Mesenchymal stem cell (in vitro differentiated cells and primary cell): Measurements from ENCODE around the gene SCN2A.
"Not testable (repeated sequence)": the region's sequence is repeated elsewhere in the genome, so short reads cannot be mapped to it uniquely, and the experiment has no call there.

Experiments
- DNase-seq: peaks from one replicate; pipeline ENCODE4 v3.0.0-alpha.2; 2013
- H2AFZ ChIP-seq: one replicate; pipeline ENCODE4 v1.6.1; 2013; ENCODE audit warnings: low read depth, mild to moderate bottlenecking, control low read depth, inconsistent platforms, low read length, moderate library complexity
- H2AK5ac ChIP-seq: 2 replicates; pipeline ENCODE4 v1.6.1; 2013; ENCODE audit warnings: low read length, moderate library complexity, mild to moderate bottlenecking, inconsistent platforms; ENCODE audit not compliant: severe bottlenecking
- H2BK120ac ChIP-seq: one replicate; pipeline ENCODE4 v1.6.1; 2013; ENCODE audit warnings: low read depth, mild to moderate bottlenecking, inconsistent platforms, low read length, moderate library complexity
- H2BK12ac ChIP-seq, 2 experiments: one replicate each; pipeline ENCODE4 v1.6.1; 2013; ENCODE audit warnings: inconsistent platforms in 2 of 2, low read length in 2 of 2, mild to moderate bottlenecking in 2 of 2, moderate library complexity in 2 of 2, control low read depth in 1 of 2
- H2BK15ac ChIP-seq: one replicate; pipeline ENCODE4 v1.6.1; 2013; ENCODE audit warnings: mild to moderate bottlenecking, low read depth, inconsistent platforms; ENCODE audit not compliant: poor library complexity, severe bottlenecking
- H2BK5ac ChIP-seq: 2 replicates; pipeline ENCODE4 v1.6.1; 2013; ENCODE audit warnings: low read depth, mild to moderate bottlenecking, low read length, control low read depth, inconsistent platforms; ENCODE audit not compliant: poor library complexity, severe bottlenecking
- H3K14ac ChIP-seq, 2 experiments: one replicate each; pipeline ENCODE4 v1.6.1; 2013; ENCODE audit warnings: inconsistent platforms in 2 of 2, low read length in 2 of 2, control low read depth in 1 of 2, mild to moderate bottlenecking in 1 of 2, moderate library complexity in 1 of 2
- H3K18ac ChIP-seq, 2 experiments: one replicate each; pipeline ENCODE4 v1.6.1; 2013; ENCODE audit warnings: inconsistent platforms in 2 of 2, low read length in 2 of 2, control low read depth in 1 of 2, low read depth in 1 of 2, mild to moderate bottlenecking in 1 of 2
- H3K23ac ChIP-seq, 2 experiments: one replicate each; pipeline ENCODE4 v1.6.1; 2013; ENCODE audit warnings: inconsistent platforms in 2 of 2, low read length in 2 of 2, mild to moderate bottlenecking in 2 of 2, moderate library complexity in 2 of 2, control low read depth in 1 of 2
- H3K27ac ChIP-seq: 2 replicates; pipeline ENCODE4 v1.5.1; 2013; ENCODE audit warnings: mild to moderate bottlenecking, moderate library complexity, low read length, control low read depth, inconsistent platforms; ENCODE audit not compliant: poor library complexity, severe bottlenecking
- H3K27me3 ChIP-seq, 2 experiments: 2 replicates each; pipeline versions ENCODE4 v1.6.1 to v1.7.0; 2013; ENCODE audit warnings: low read length in 2 of 2, mild to moderate bottlenecking in 2 of 2, moderate library complexity in 2 of 2, control low read depth in 1 of 2, inconsistent platforms in 1 of 2; ENCODE audit not compliant: control insufficient read depth in 1 of 2, insufficient read depth in 1 of 2
- H3K36me3 ChIP-seq, 2 experiments: 2 replicates each; pipeline versions ENCODE4 v1.6.1 to v1.7.0; 2013; ENCODE audit warnings: low read length in 2 of 2, control low read depth in 1 of 2, inconsistent platforms in 1 of 2, low read depth in 1 of 2, mild to moderate bottlenecking in 1 of 2; ENCODE audit not compliant: insufficient read depth in 2 of 2, control insufficient read depth in 1 of 2
- H3K4ac ChIP-seq, 2 experiments: one replicate each; pipeline ENCODE4 v1.6.1; 2013; ENCODE audit warnings: inconsistent platforms in 2 of 2, low read length in 2 of 2, mild to moderate bottlenecking in 2 of 2, moderate library complexity in 2 of 2, control low read depth in 1 of 2, low read depth in 1 of 2
- H3K4me1 ChIP-seq: 2 replicates; pipeline ENCODE4 v1.6.1; 2013; ENCODE audit warnings: low read depth, low read length, control low read depth; ENCODE audit not compliant: control insufficient read depth, insufficient read depth
- H3K4me2 ChIP-seq: 2 replicates; pipeline ENCODE4 v1.6.1; 2013; ENCODE audit warnings: low read length, mild to moderate bottlenecking, inconsistent platforms; ENCODE audit not compliant: poor library complexity, severe bottlenecking
- H3K4me3 ChIP-seq, 2 experiments: 2 replicates each; pipeline versions ENCODE4 v1.5.1 to v1.7.0; 2013; ENCODE audit warnings: low read length in 2 of 2, mild to moderate bottlenecking in 2 of 2, control low read depth in 1 of 2, low read depth in 1 of 2; ENCODE audit not compliant: insufficient read depth in 1 of 2
- H3K79me1 ChIP-seq: replicated peaks from 2 replicates; pipeline ENCODE4 v1.6.1; 2013; ENCODE audit warnings: mild to moderate bottlenecking, control low read depth, low read length, inconsistent platforms; ENCODE audit not compliant: poor library complexity, severe bottlenecking
- H3K9ac ChIP-seq: 2 replicates; pipeline ENCODE4 v1.7.0; 2013; ENCODE audit warnings: mild to moderate bottlenecking, low read length, moderate library complexity
- H3K9me3 ChIP-seq: 2 replicates; pipeline ENCODE4 v1.7.0; 2013; ENCODE audit warnings: mild to moderate bottlenecking, low read length; ENCODE audit not compliant: control insufficient read depth
- H4K8ac ChIP-seq: one replicate; pipeline ENCODE4 v1.6.1; 2013; ENCODE audit warnings: inconsistent platforms, mild to moderate bottlenecking, low read length, moderate library complexity
- H4K91ac ChIP-seq: one replicate; pipeline ENCODE4 v1.6.1; 2013; ENCODE audit warnings: mild to moderate bottlenecking, low read length, inconsistent platforms
- WGBS: methylation state at CpG from one replicate; pipeline ENCODE4 v1.1.7; 2013; ENCODE audit warnings: mixed read lengths; 5-methylcytosine and 5-hydroxymethylcytosine counted together

Gene SCN2A

GRCh38 chr2:165328272-165328671 is 89.1 kb downstream of the SCN2A start:
- H3K4me2 ChIP-seq: no peak overlapping the region
- no peak overlapping the region for H2AK5ac ChIP-seq
- peaks cover 1 to 25% of the 10 kb centered on the region in 2 experiments for H3K36me3 ChIP-seq
- no peaks in the 10 kb centered on the region for H3K9me3 ChIP-seq
- no peak overlapping the region for H2BK12ac ChIP-seq
- no peaks in the 10 kb centered on the region for H3K4me1 ChIP-seq
- no peak overlapping the region for H3K14ac ChIP-seq
- H3K18ac ChIP-seq: no peak overlapping the region
- H4K8ac ChIP-seq: no peak overlapping the region
- no peak overlapping the region for H4K91ac ChIP-seq
- peak overlapping the region; percentile 42 for H2AFZ ChIP-seq
- H3K79me1 ChIP-seq: no peaks in the 10 kb centered on the region
- no peak for DNase-seq
- H3K9ac ChIP-seq: no peak overlapping the region
- H2BK15ac ChIP-seq: no peak overlapping the region
- H3K4me3 ChIP-seq: no peak overlapping the region
- no peak overlapping the region for H3K4ac ChIP-seq
- no peak overlapping the region for H2BK120ac ChIP-seq
- WGBS: 95% methylated on average over 5 of the region's 5 CpGs
- no peak overlapping the region for H2BK5ac ChIP-seq
- no peak overlapping the region for H3K23ac ChIP-seq
- H3K27me3 ChIP-seq: no peaks in the 10 kb centered on the region
- H3K27ac ChIP-seq: no peak overlapping the region

- peaks cover 2 to 12% of the 10 kb centered on the region in 2 experiments for H3K36me3 ChIP-seq
- H3K4ac ChIP-seq, H3K9me3 ChIP-seq, H2BK5ac ChIP-seq, H3K4me2 ChIP-seq, H3K18ac ChIP-seq, H3K27me3 ChIP-seq, H3K4me1 ChIP-seq, H3K9ac ChIP-seq, H3K27ac ChIP-seq, H4K91ac ChIP-seq, H3K79me1 ChIP-seq, H2AFZ ChIP-seq, H2AK5ac ChIP-seq, H2BK15ac ChIP-seq, H4K8ac ChIP-seq, H3K4me3 ChIP-seq, H3K23ac ChIP-seq, H2BK12ac ChIP-seq, H3K14ac ChIP-seq, H2BK120ac ChIP-seq, DNase-seq: not testable (repeated sequence)
- WGBS: 85% methylated on average over 2 of the region's 2 CpGs
Measured at GRCh38 chr2:165344276-165344675, 105.1 kb downstream of the SCN2A start.

GRCh38 chr2:165348441-165348840 is 109.2 kb downstream of the SCN2A start:
- H4K8ac ChIP-seq: no peak overlapping the region
- no peak overlapping the region for H4K91ac ChIP-seq
- no peak overlapping the region for H2BK12ac ChIP-seq
- H3K18ac ChIP-seq: no peak overlapping the region
- no peaks in the 10 kb centered on the region for H3K9me3 ChIP-seq
- no peak overlapping the region for H2AFZ ChIP-seq
- peak; percentile 24 for DNase-seq
- no peak overlapping the region for H3K23ac ChIP-seq
- no peak overlapping the region for H3K4me3 ChIP-seq
- H2AK5ac ChIP-seq: no peak overlapping the region
- no peak overlapping the region for H2BK120ac ChIP-seq
- WGBS: 72% methylated on average over 1 of the region's 1 CpG
- no peak overlapping the region for H3K4me2 ChIP-seq
- peaks cover 2 to 8% of the 10 kb centered on the region in 2 experiments for H3K36me3 ChIP-seq
- no peaks in the 10 kb centered on the region for H3K4me1 ChIP-seq
- H2BK15ac ChIP-seq: no peak overlapping the region
- no peak overlapping the region for H3K27ac ChIP-seq
- no peak overlapping the region for H3K9ac ChIP-seq
- no peaks in the 10 kb centered on the region for H3K79me1 ChIP-seq
- no peak overlapping the region for H3K4ac ChIP-seq
- H3K14ac ChIP-seq: no peak overlapping the region
- H3K27me3 ChIP-seq: no peaks in the 10 kb centered on the region
- no peak overlapping the region for H2BK5ac ChIP-seq

GRCh38 chr2:165349181-165349580 is 110.0 kb downstream of the SCN2A start:
- H3K9ac ChIP-seq: no peak overlapping the region
- no peak overlapping the region for H3K4me2 ChIP-seq
- no peak overlapping the region for H2AK5ac ChIP-seq
- no peak overlapping the region for H3K14ac ChIP-seq
- peaks cover 2 to 11% of the 10 kb centered on the region in 2 experiments for H3K36me3 ChIP-seq
- H2BK15ac ChIP-seq: no peak overlapping the region
- H2BK120ac ChIP-seq: no peak overlapping the region
- H3K27ac ChIP-seq: no peak overlapping the region
- no peaks in the 10 kb centered on the region for H3K27me3 ChIP-seq
- H4K91ac ChIP-seq: no peak overlapping the region
- no peak overlapping the region for H4K8ac ChIP-seq
- H2BK12ac ChIP-seq: no peak overlapping the region
- H2BK5ac ChIP-seq: no peak overlapping the region
- no peak overlapping the region for H3K23ac ChIP-seq
- no peaks in the 10 kb centered on the region for H3K9me3 ChIP-seq
- H3K4ac ChIP-seq: no peak overlapping the region
- H3K4me1 ChIP-seq: no peaks in the 10 kb centered on the region
- 78% methylated on average over 1 of the region's 2 CpGs for WGBS
- no peaks in the 10 kb centered on the region for H3K79me1 ChIP-seq
- H3K18ac ChIP-seq: no peak overlapping the region
- DNase-seq: no peak
- H2AFZ ChIP-seq: no peak overlapping the region
- H3K4me3 ChIP-seq: no peak overlapping the region
